WTC11 (cell line): ENCODE results near the gene IGSF23. TPM values are rescaled to one million over a fixed set of nuclear protein-coding genes. Genes with fewer than 3 reads are reported as not detected.

Experiments used
- ATAC-seq: fragments of 200-7000 bp; cut with Tn5 transposase; 2 replicates; pipeline ENCODE4 v1.10.0; 2021; ENCODE audit warnings: mild to moderate bottlenecking, moderate library complexity
- CTCF ChIA-PET: fragments of 300-600 bp; sonication (Branson Sonifier 250); formaldehyde crosslinking; loops from one replicate; lab custom pipeline; 2021; ENCODE audit warnings: antibody characterized with exemption; lab: Charles Lee
- POLR2A ChIA-PET: fragments of 350-600 bp; sonication (Branson Sonifier 250); formaldehyde crosslinking; loops from one replicate; lab custom pipeline; 2021; ENCODE audit warnings: antibody characterized with exemption; lab: Charles Lee
- DNase-seq: peaks from one replicate; pipeline ENCODE4 v3.0.0; 2021; ENCODE audit warnings: low spot score
- H3K27ac Mint-ChIP-seq: 2 replicates; pipeline ENCODE4 v1.8.0; 2021; ENCODE audit warnings: mixed read lengths
- H3K27me3 Mint-ChIP-seq: 2 replicates; pipeline ENCODE4 v1.8.0; 2021; ENCODE audit warnings: low read depth, mild to moderate bottlenecking, moderate library complexity, mixed read lengths
- H3K36me3 Mint-ChIP-seq: 2 replicates; pipeline ENCODE4 v1.8.0; 2021; ENCODE audit warnings: mixed read lengths
- H3K4me1 Mint-ChIP-seq: 2 replicates; pipeline ENCODE4 v1.8.0; 2022; ENCODE audit warnings: mixed read lengths
- H3K4me3 Mint-ChIP-seq: 2 replicates; pipeline ENCODE4 v1.8.0; 2021; ENCODE audit warnings: mild to moderate bottlenecking, moderate library complexity, mixed read lengths
- H3K9me3 Mint-ChIP-seq: 2 replicates; pipeline ENCODE4 v1.8.0; 2021; ENCODE audit warnings: mixed read lengths
- AR ChIP-seq: fragments of 250-450 bp; sonication (Bioruptor Pico); IDR thresholded peaks from 2 replicates; pipeline ENCODE4 v1.9.0; 2021; ENCODE audit warnings: mild to moderate bottlenecking
- ATF1 ChIP-seq: sonication (generic); formaldehyde crosslinking; IDR thresholded peaks from 2 replicates; pipeline ENCODE4 v1.8.1; 2023; ENCODE audit warnings: mild to moderate bottlenecking, moderate library complexity, missing genetic modification reagents
- ATF2 ChIP-seq: sonication (generic); formaldehyde crosslinking; IDR thresholded peaks from 2 replicates; pipeline ENCODE4 v1.8.1; 2022; ENCODE audit warnings: low read depth, missing genetic modification reagents, borderline replicate concordance
- CREM ChIP-seq: sonication (generic); formaldehyde crosslinking; IDR thresholded peaks from 2 replicates; pipeline ENCODE4 v1.8.1; 2022; ENCODE audit warnings: mild to moderate bottlenecking, missing genetic modification reagents, moderate library complexity
- E2F1 ChIP-seq: sonication (generic); formaldehyde crosslinking; IDR thresholded peaks from 2 replicates; pipeline ENCODE4 v1.8.0; 2022; ENCODE audit warnings: mild to moderate bottlenecking, missing genetic modification reagents
- ELF4 ChIP-seq: sonication (generic); formaldehyde crosslinking; IDR thresholded peaks from 2 replicates; pipeline ENCODE4 v1.8.1; 2022; ENCODE audit warnings: low read depth, mild to moderate bottlenecking, moderate library complexity, missing genetic modification reagents
- ERG ChIP-seq: fragments of 250-450 bp; sonication (Bioruptor Pico); IDR thresholded peaks from 2 replicates; pipeline ENCODE4 v1.8.0; 2021; ENCODE audit warnings: mild to moderate bottlenecking
- ETV6 ChIP-seq: sonication (generic); formaldehyde crosslinking; IDR thresholded peaks from 2 replicates; pipeline ENCODE4 v1.8.1; 2022; ENCODE audit warnings: mild to moderate bottlenecking, missing genetic modification reagents
- FOXP1 ChIP-seq: sonication (generic); formaldehyde crosslinking; IDR thresholded peaks from 2 replicates; pipeline ENCODE4 v1.8.0; 2022; ENCODE audit warnings: missing genetic modification reagents, mild to moderate bottlenecking, moderate library complexity, borderline replicate concordance
- GABPB1 ChIP-seq: sonication (generic); formaldehyde crosslinking; IDR thresholded peaks from 2 replicates; pipeline ENCODE4 v1.8.1; 2023; ENCODE audit warnings: mild to moderate bottlenecking, missing genetic modification reagents
- HMGXB4 ChIP-seq: sonication (generic); formaldehyde crosslinking; IDR thresholded peaks from 2 replicates; pipeline ENCODE4 v1.8.1; 2023; ENCODE audit warnings: mild to moderate bottlenecking, moderate library complexity, missing genetic modification reagents
- MAX ChIP-seq: sonication (generic); formaldehyde crosslinking; IDR thresholded peaks from 2 replicates; pipeline ENCODE4 v1.8.0; 2022; ENCODE audit warnings: mild to moderate bottlenecking, missing genetic modification reagents
- MYBL2 ChIP-seq: sonication (generic); formaldehyde crosslinking; IDR thresholded peaks from 2 replicates; pipeline ENCODE4 v1.8.1; 2023; ENCODE audit warnings: mild to moderate bottlenecking, moderate library complexity, missing genetic modification reagents
- NFYB ChIP-seq: sonication (generic); formaldehyde crosslinking; conservative IDR thresholded peaks from 2 replicates; pipeline ENCODE4 v1.8.0; 2022; ENCODE audit warnings: low read depth, missing genetic modification reagents
- NR3C1 ChIP-seq: sonication (generic); formaldehyde crosslinking; conservative IDR thresholded peaks from 2 replicates; pipeline ENCODE4 v1.8.1; 2023; ENCODE audit warnings: low read depth, mild to moderate bottlenecking, missing genetic modification reagents
- SMAD4 ChIP-seq: sonication (generic); formaldehyde crosslinking; IDR thresholded peaks from 2 replicates; pipeline ENCODE4 v1.8.0; 2022; ENCODE audit warnings: mild to moderate bottlenecking, missing genetic modification reagents
- SOX15 ChIP-seq: fragments of 250-450 bp; sonication (Bioruptor Pico); IDR thresholded peaks from 2 replicates; pipeline ENCODE4 v1.9.0; 2021; ENCODE audit warnings: mild to moderate bottlenecking
- USF1 ChIP-seq: sonication (generic); formaldehyde crosslinking; IDR thresholded peaks from 2 replicates; pipeline ENCODE4 v1.8.0; 2022; ENCODE audit warnings: mild to moderate bottlenecking, missing genetic modification reagents
- USF2 ChIP-seq: sonication (generic); formaldehyde crosslinking; IDR thresholded peaks from 2 replicates; pipeline ENCODE4 v1.8.1; 2023; ENCODE audit warnings: mild to moderate bottlenecking, missing genetic modification reagents, moderate library complexity
- ZNF317 ChIP-seq: sonication (generic); formaldehyde crosslinking; IDR thresholded peaks from 2 replicates; pipeline ENCODE4 v1.8.1; 2023; ENCODE audit warnings: low read depth, mild to moderate bottlenecking, moderate library complexity, missing genetic modification reagents, borderline replicate concordance
- ZNF423 ChIP-seq: fragments of 250-450 bp; sonication (Bioruptor Pico); IDR thresholded peaks from 2 replicates; pipeline ENCODE4 v2.1.2; 2022; ENCODE audit warnings: mild to moderate bottlenecking, moderate library complexity
- total RNA-seq: library from RNA; stranded (reverse); gene quantifications from 3 replicates; pipeline ENCODE4 v1.2.3, GENCODE V29; 2021

IGSF23 gene
- total RNA-seq, 1 experiment from 2014 or later, result not detected

- DNase-seq, result no peak
- Mint-ChIP-seq H3K27ac (no peak overlapping the region), H3K4me3 (no peak overlapping the region), H3K4me1 (no peaks in the 10 kb centered on the region), H3K36me3 (no peaks in the 10 kb centered on the region), H3K9me3 (no peaks in the 10 kb centered on the region), H3K27me3 (peaks cover 24% of the 10 kb centered on the region)
- ChIA-PET POLR2A (no interaction called here), CTCF (interaction anchor here (1.0 to 4.3 kb wide), 2 partner anchors 33 to 71 kb away, joined by 4 to 22 read pairs; no protein-coding TSS in a partner anchor)
- ATAC-seq, result no peak
- no peak for TF ChIP-seq NR3C1 (CRISPR knock-in tag)
- no peak for TF ChIP-seq CREM (CRISPR knock-in tag)
- no peak for TF ChIP-seq ETV6 (CRISPR knock-in tag)
- no peak for TF ChIP-seq ATF2 (CRISPR knock-in tag)
- TF ChIP-seq SOX15 (CRISPR knock-in tag), result no peak
- TF ChIP-seq SMAD4 (CRISPR knock-in tag), result no peak
- no peak for TF ChIP-seq NFYB
- TF ChIP-seq AR (CRISPR knock-in tag), result no peak
- TF ChIP-seq ZNF317 (CRISPR knock-in tag), result no peak
- TF ChIP-seq USF1 (CRISPR knock-in tag), result no peak
Measured at GRCh38 chr19:44642377-44642776, 29.0 kb downstream of the IGSF23 start.

- H3K4me1 Mint-ChIP-seq, result no peaks in the 10 kb centered on the region
- ChIA-PET CTCF (interaction anchor here (0.7 to 4.3 kb wide), 11 partner anchors 9 to 202 kb away, joined by 3 to 22 read pairs (median 4); partner anchors contain the start of gene NECTIN2), POLR2A (interaction anchor here (1.3 kb wide), 1 partner anchor 73 kb away, joined by 3 read pairs; no protein-coding TSS in a partner anchor)
- DNase-seq (peak; percentile 61), ATAC-seq (peak; percentile 82)
- peak within 1 kb of the TSS; percentile 87 for H3K4me3 Mint-ChIP-seq
- H3K9me3 Mint-ChIP-seq, result no peaks in the 10 kb centered on the region
- no peaks in the 10 kb centered on the region for H3K36me3 Mint-ChIP-seq
- TF ChIP-seq GABPB1 (CRISPR knock-in tag) (peak; percentile 7; the same call in 1 of the 2 replicates), E2F1 (CRISPR knock-in tag) (peak; percentile 52; the same call in 1 of the 2 replicates), MYBL2 (CRISPR knock-in tag) (0 out of 2 replicates have a peak, but pooled peaks have one; percentile 29), HMGXB4 (peak; percentile 72; the same call in 1 of the 2 replicates), USF2 (CRISPR knock-in tag) (no peak), ERG (CRISPR knock-in tag) (no peak), FOXP1 (CRISPR knock-in tag) (peak; percentile 50; the same call in 1 of the 2 replicates), USF1 (CRISPR knock-in tag) (0 out of 2 replicates have a peak, but pooled peaks have one; percentile 26), ELF4 (no peak; the same call in 1 of the 2 replicates), ATF1 (CRISPR knock-in tag) (no peak), ZNF423 (peak; percentile 52; the same call in 1 of the 2 replicates), MAX (CRISPR knock-in tag) (peak; percentile 21; the same call in 1 of the 2 replicates)
- H3K27ac Mint-ChIP-seq, result no peak within 1 kb of the TSS
- peaks cover 24% of the 10 kb centered on the region for H3K27me3 Mint-ChIP-seq
Measured at GRCh38 chr19:44643605-44644401, 30.4 kb downstream of the IGSF23 start, which contains the start of gene PVR. Gene PVR, plus strand, starts transcription at chr19:44643910. Its CDS starts 187 bp downstream, at chr19:44644097.
